ENCODE data around the gene TMEM131.
"Not testable (repeated sequence)": the region's sequence is repeated elsewhere in the genome, so short reads cannot be mapped to it uniquely, and the experiment has no call there.

The TMEM131 gene

DNA sequence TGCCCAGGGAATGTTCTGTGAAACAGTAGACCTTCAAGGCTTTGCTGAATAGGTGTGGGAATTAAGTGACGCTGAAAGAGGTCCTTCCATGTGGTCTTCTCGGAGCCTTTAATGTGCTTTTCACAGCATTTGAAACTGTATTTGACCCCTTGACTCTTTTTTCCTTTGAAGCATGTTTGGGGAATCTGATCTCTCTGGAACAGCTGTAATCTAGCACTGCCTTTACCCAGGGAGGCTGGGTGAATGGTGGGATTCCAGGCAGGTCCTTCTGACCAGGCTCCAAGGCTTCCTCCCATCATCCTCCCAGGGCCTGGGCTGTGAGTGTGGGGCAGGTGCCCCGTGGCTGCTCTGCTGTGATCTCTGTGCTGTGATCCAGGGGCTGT is 278.1 kb downstream of the TMEM131 start:
- no peak for DNase-seq

GRCh38 chr2:97716695-97717612 is 278.8 kb downstream of the TMEM131 start:
- no peak for DNase-seq

DNA sequence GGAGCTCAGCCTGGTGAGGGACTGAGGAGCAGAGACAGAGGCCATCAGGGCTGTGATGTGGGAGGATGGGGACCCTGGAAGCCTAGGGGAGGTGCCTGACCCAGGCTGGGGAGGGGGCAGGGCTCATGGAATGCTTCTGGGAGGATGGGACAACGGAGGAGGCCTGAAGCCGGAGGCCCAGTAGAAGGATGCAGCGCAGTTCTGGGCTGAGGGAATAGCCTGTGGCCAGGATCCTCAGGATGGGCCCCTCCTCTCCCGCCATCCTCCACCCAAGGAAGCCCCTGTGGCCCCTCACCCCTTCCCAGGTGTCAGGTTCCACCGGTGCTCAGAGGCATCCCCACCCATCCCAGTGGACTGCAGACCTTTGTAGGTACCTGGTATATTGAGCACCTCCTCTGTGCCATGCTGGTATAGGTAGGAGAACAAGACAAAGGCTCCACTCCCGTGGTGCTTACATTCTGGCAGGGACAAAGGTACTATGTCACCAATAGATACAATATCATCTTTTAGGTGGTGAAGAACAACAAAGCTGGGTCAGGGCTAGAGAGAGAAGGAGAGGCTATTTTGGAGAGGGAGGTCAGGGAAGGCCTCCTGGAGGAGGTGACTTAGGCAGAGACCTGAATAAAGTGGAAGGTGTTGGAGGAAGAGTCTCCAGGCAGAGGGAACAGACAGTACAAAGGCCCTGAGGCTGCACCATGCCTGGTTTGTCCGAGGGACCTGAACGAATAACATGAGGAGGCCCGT is 279.6 kb downstream of the TMEM131 start:
- DNase-seq = no peak

DNA sequence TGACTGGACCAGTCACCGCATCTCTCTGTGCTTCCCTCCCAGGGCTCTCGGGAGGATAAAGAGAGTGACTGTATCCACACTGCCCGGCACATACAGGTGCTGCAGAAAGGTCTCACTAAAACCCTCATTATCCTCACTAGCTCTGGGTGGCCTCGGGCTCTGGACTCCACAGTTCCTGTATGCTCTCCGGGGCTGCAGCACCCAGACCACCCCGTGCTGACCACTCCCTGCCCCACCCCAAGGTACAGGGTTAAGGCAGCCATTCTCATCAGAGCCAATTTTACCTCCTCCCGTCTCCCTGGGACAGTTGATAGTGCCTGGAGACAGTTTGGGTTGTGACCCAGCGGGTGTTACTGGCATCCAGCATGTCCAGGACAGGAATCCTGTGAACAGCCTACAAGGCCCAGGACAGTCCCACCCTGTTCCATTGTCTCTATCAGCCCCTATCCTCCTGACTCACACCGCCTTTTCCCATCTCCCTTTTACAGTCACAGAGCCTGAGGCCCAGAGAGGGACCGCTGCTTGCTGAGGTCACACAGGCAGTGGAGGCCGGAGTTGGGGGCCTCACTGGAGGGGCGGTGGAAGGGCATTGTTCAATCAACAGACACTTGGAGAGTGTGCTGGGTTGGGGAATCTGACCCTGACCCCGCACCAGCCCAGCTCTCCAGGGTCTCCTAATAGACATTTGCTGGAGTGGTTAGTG is 280.6 kb downstream of the TMEM131 start:
- no peak for DNase-seq

DNA sequence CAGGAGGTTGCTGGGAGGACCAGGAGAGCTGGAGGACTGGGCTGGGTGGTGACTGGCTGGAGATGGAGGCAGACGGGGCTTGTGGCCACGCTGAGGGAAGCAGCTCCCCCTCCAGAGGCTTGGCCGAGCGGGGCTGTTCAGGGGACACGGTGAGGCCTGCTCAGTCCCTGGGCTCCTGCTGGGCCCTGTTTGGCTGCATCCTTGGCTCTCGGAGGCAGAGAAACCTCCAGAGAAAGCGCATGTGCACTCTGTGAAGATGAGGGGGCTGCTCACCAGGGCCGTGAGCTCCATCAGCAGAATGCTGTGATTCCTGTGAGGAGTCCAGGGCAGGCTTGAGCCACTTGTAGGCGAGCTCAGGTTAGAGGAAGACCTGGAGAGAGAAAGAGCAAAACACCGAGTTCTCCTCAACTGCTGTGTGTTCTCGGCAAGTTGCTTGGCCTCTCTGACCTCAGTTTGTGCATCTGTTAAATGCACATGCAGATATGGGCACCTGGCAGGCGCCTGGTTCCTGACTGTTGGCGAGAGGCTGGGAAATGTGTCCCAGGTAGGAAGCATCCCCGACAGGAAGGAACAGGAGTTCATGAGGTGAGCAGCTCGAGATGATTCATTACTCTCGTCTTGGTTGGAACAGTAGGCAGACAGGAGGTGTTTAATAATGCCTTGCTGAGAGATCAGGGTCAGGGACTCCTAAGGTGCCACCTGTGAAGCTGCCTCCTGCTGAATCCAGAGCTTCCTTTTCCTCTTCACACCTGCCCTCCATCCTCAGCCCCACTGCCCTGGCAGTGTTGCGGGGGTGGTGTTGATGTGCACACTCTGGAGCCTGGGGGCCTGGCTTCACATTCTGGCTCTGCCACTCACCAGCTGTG is 281.4 kb downstream of the TMEM131 start:
- DNase-seq = no peak

- DNase-seq = no peak
Measured at GRCh38 chr2:97713296-97714083, 282.3 kb downstream of the TMEM131 start, which contains the start of gene ZAP70. TSS of gene ZAP70 (plus strand) at chr2:97713576. CDS start at chr2:97724037, 10,461 bp downstream.

DNA sequence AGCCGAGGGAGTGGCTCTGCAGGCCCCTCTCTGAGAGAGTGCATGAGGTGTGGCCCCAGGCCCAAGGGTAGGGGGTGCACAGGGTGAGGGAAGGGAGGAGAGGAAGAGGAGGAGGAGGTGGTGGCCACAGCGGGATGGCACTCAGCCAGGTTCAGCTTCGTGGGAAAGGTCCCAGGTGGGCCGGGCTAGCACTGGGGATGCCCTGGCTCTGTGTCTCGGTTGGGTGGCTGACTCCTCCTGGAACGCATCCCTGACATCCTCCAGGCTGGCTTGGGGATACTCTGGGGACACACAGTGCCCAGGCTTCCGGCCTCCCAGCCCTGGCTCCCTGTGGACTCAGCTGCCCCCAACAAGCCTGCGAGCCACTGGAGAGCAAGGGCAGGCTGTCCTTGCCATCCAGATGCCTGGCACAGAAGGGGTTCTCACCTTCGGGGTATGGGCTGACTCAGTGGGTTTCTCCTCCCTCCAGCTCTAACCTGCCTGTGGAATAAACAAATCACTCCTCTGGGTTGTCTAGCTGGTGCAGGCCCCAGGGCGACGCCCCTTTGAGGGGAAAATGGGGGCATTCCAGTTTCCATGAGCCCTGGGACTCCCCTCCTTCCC is 283.0 kb downstream of the TMEM131 start:
- DNase-seq = no peak

- DNase-seq = not testable (repeated sequence)
Measured at GRCh38 chr2:97712175-97712574, 283.6 kb downstream of the TMEM131 start.

- DNase-seq = no peak
Measured at GRCh38 chr2:97711394-97711711, 284.4 kb downstream of the TMEM131 start.

GRCh38 chr2:97708608-97709007 is 287.1 kb downstream of the TMEM131 start:
- no peak for DNase-seq

- DNase-seq = no peak
Measured at GRCh38 chr2:97708048-97708380, 287.7 kb downstream of the TMEM131 start.

GRCh38 chr2:97707362-97708047 is 288.2 kb downstream of the TMEM131 start:
- DNase-seq = no peak

- no peak for DNase-seq
Measured at GRCh38 chr2:97706708-97707345, 288.9 kb downstream of the TMEM131 start.
